22Rv1 (cell line): ENCODE data around the gene TLR5.

Experiments
- CTCF ChIP-seq: fragments of 450-650 bp; IDR thresholded peaks from 2 replicates; pipeline ENCODE4 v1.5.1; 2017; ENCODE audit warnings: mild to moderate bottlenecking
- ZFX ChIP-seq: fragments of 450-650 bp; IDR thresholded peaks from 2 replicates; pipeline ENCODE4 v1.6.1; 2017; ENCODE audit warnings: antibody characterized with exemption, borderline replicate concordance

- TF ChIP-seq CTCF (no peak), ZFX (no peak)
Measured at GRCh38 chr1:223186800-223187199, 43.8 kb upstream of the TLR5 start.
